Fibroblast of lung (primary cell): ENCODE data around the gene ASB15. TPM values are rescaled to one million over a fixed set of nuclear protein-coding genes. Genes with fewer than 3 reads are reported as not detected.

ENCODE experiments used
- DNase-seq, 2 donors: peaks; one replicate each; pipeline versions ENCODE4 v3.0.0 to v3.0.0-alpha.2; 2010; ENCODE audit warnings: low read depth in 2 of 2
- H2AFZ ChIP-seq: 2 replicates; pipeline ENCODE4 v1.5.1; 2012; ENCODE audit warnings: low read length, control low read depth, inconsistent platforms
- H3K27ac ChIP-seq: 2 replicates; pipeline ENCODE4 v1.5.1; 2011; ENCODE audit warnings: low read length, control low read depth; ENCODE audit not compliant: insufficient read depth
- H3K27me3 ChIP-seq: 2 replicates; pipeline ENCODE4 v1.5.1; 2011; ENCODE audit warnings: mild to moderate bottlenecking, low read length; ENCODE audit not compliant: control insufficient read depth, insufficient read depth
- H3K36me3 ChIP-seq: 2 replicates; pipeline ENCODE4 v1.5.1; 2011; ENCODE audit warnings: low read length; ENCODE audit not compliant: control insufficient read depth, insufficient read depth
- H3K4me1 ChIP-seq: 2 replicates; pipeline ENCODE4 v1.5.1; 2011; ENCODE audit warnings: low read length; ENCODE audit not compliant: control insufficient read depth, insufficient read depth; ENCODE audit errors: extremely low read depth
- H3K4me2 ChIP-seq: 2 replicates; pipeline ENCODE4 v1.5.1; 2011; ENCODE audit warnings: low read length, control low read depth; ENCODE audit not compliant: insufficient read depth; ENCODE audit errors: extremely low read depth
- H3K4me3 ChIP-seq, 4 experiments: fragments of 200-600 bp in 1 of 4; sonication (generic) in 1 of 4; replicated peaks in 1 of 4; 2 replicates each; pipeline ENCODE4 v1.5.1; 2011 to 2016; ENCODE audit warnings: low read length in 4 of 4, low read depth in 3 of 4, mild to moderate bottlenecking in 3 of 4, control low read depth in 2 of 4, inconsistent platforms in 1 of 4, mixed read lengths in 1 of 4; ENCODE audit not compliant: insufficient read depth in 1 of 4; ENCODE audit errors: control extremely low read depth in 1 of 4
- H3K79me2 ChIP-seq: 2 replicates; pipeline ENCODE4 v1.5.1; 2012; ENCODE audit warnings: mild to moderate bottlenecking, low read length, inconsistent platforms; ENCODE audit not compliant: control insufficient read depth, insufficient read depth
- H3K9ac ChIP-seq: 2 replicates; pipeline ENCODE4 v1.5.1; 2011; ENCODE audit warnings: mild to moderate bottlenecking, low read length, control low read depth; ENCODE audit not compliant: insufficient read depth
- H3K9me3 ChIP-seq: 2 replicates; pipeline ENCODE4 v1.5.1; 2012; ENCODE audit warnings: low read depth, low read length; ENCODE audit not compliant: control insufficient read depth, insufficient read depth
- H4K20me1 ChIP-seq: 2 replicates; pipeline ENCODE4 v1.5.1; 2011; ENCODE audit warnings: low read length; ENCODE audit not compliant: control insufficient read depth, insufficient read depth; ENCODE audit errors: extremely low read depth
- CTCF ChIP-seq, 2 donors: IDR thresholded peaks in 1 of 2; conservative IDR thresholded peaks in 1 of 2; 1 replicate in 1 of 2; 2 replicates in 1 of 2; pipeline ENCODE4 v1.5.1; 2011 to 2012; ENCODE audit warnings: low read length in 2 of 2, control low read depth in 1 of 2, inconsistent platforms in 1 of 2, low read depth in 1 of 2, mild to moderate bottlenecking in 1 of 2
- EZH2 ChIP-seq: IDR thresholded peaks from 2 replicates; pipeline ENCODE4 v1.5.1; 2012; ENCODE audit warnings: low read length, control low read depth, mild to moderate bottlenecking; ENCODE audit errors: missing control alignments
- polyA plus RNA-seq, 2 donors: library from polyadenylated mRNA; depleted of rRNA in 1 of 2; stranded (reverse) in 1 of 2; unstranded in 1 of 2; fragments of >200 nt; gene quantifications; 2 replicates each; pipeline ENCODE4 v1.2.1, GENCODE V29; 2011 to 2012; ENCODE audit warnings: missing spikeins in 1 of 2
- total RNA-seq: library from RNA; depleted of rRNA; stranded (reverse); fragments of >200 nt; gene quantifications from 2 replicates; pipeline ENCODE4 v1.2.1, GENCODE V29; 2014

Gene ASB15
- total and polyA plus RNA-seq, 2 donors (not counting 1 experiment from before 2014, with no cell fraction given): not detected

- H3K79me2 ChIP-seq: no peaks in the 10 kb centered on the region
- no peak overlapping the region for H3K4me3 ChIP-seq
- no peak overlapping the region for H2AFZ ChIP-seq
- H3K4me2 ChIP-seq: no peak overlapping the region
- no peaks in the 10 kb centered on the region for H3K9me3 ChIP-seq
- no peak for DNase-seq
- H4K20me1 ChIP-seq: no peaks in the 10 kb centered on the region
- no peaks in the 10 kb centered on the region for H3K27me3 ChIP-seq
- H3K27ac ChIP-seq: no peak overlapping the region
- TF ChIP-seq CTCF (conservative IDR thresholded peaks at IDR 0.05 in 1 of 2, IDR thresholded peaks at IDR 0.05 in 1 of 2; ENCODE audit: low read depth in 1 of 2, low read length in 2 of 2) (no peak), EZH2 (no peak)
- H3K4me1 ChIP-seq: peaks cover 2% of the 10 kb centered on the region
- H3K36me3 ChIP-seq: no peaks in the 10 kb centered on the region
- H3K9ac ChIP-seq: no peak overlapping the region
Measured at GRCh38 chr7:123639631-123640030, 38.0 kb downstream of the ASB15 start.

- H3K4me2 ChIP-seq: no peak overlapping the region
- no peaks in the 10 kb centered on the region for H4K20me1 ChIP-seq
Measured at GRCh38 chr7:123640583-123640982, 39.0 kb downstream of the ASB15 start.

GRCh38 chr7:123641901-123642300, 40.3 kb downstream of the ASB15 start:
- Histone ChIP-seq H3K27me3 (no peaks in the 10 kb centered on the region), H3K9me3 (no peaks in the 10 kb centered on the region), H3K27ac (no peak overlapping the region), H4K20me1 (no peaks in the 10 kb centered on the region), H3K4me1 (peaks cover 2% of the 10 kb centered on the region), H2AFZ (no peak overlapping the region), H3K4me2 (no peak overlapping the region), H3K9ac (no peak overlapping the region), H3K36me3 (no peaks in the 10 kb centered on the region), H3K79me2 (no peaks in the 10 kb centered on the region), H3K4me3 (no peak overlapping the region)
- no peak for DNase-seq
- TF ChIP-seq EZH2 (no peak), CTCF (conservative IDR thresholded peaks at IDR 0.05 in 1 of 2, IDR thresholded peaks at IDR 0.05 in 1 of 2; ENCODE audit: low read depth in 1 of 2, low read length in 2 of 2) (no peak)

More at GRCh38 chr7:123640583-123640982, 39.0 kb downstream of the ASB15 start:
- Histone ChIP-seq H3K79me2 (no peaks in the 10 kb centered on the region), H3K27me3 (no peaks in the 10 kb centered on the region), H3K4me1 (peaks cover 2% of the 10 kb centered on the region), H3K4me3 (no peak overlapping the region), H2AFZ (no peak overlapping the region), H3K27ac (no peak overlapping the region), H3K36me3 (no peaks in the 10 kb centered on the region), H3K9ac (no peak overlapping the region), H3K9me3 (no peaks in the 10 kb centered on the region)
- TF ChIP-seq CTCF (conservative IDR thresholded peaks at IDR 0.05 in 1 of 2, IDR thresholded peaks at IDR 0.05 in 1 of 2; ENCODE audit: low read depth in 1 of 2, low read length in 2 of 2) (no peak), EZH2 (no peak)
- DNase-seq: no peak
